ENCODE results near the gene LRRC72. TPM values are rescaled to one million over a fixed set of nuclear protein-coding genes. Genes with fewer than 3 reads are reported as not detected.

Gene LRRC72
- total RNA-seq, 1 experiment from 2014 or later: not detected

DNA sequence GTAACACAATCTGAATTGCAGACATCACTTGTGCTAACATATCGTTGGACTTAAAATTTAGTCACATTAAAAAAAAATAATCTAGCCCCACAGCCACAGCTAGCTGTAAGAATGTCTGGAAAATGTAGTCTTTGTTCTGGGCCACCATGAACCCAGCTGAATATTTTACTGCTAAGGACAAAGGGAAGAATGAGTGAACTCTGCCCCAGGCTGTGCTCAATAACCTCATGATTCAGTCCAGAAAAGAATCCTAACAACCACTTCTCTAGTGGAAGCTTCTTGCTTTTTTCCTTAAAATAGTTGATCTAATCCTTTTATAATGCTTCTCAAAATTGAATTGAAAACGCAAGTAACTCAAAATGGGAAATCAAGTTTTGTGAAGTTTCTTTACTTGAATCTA is 35.5 kb upstream of the LRRC72 start:
- Histone ChIP-seq H3K18ac (ENCODE audit: insufficient read length, low read depth, low read length) (no peak overlapping the region), H3K4me2 (ENCODE audit: insufficient read depth, insufficient read length, low read length) (no peak overlapping the region), H3K27ac (ENCODE audit: insufficient read length, low read depth, low read length) (no peak overlapping the region), H2AFZ (ENCODE audit: low read length) (no peak overlapping the region), H4K8ac (replicated peaks; ENCODE audit: insufficient read length, low read depth, low read length) (no peak overlapping the region), H3K79me1 (ENCODE audit: insufficient read depth, low read depth, low read length, poor library complexity, severe bottlenecking) (no peaks in the 10 kb centered on the region), H2BK15ac (ENCODE audit: low read depth, low read length) (no peak overlapping the region), H3K56ac (ENCODE audit: insufficient read length, low read depth, low read length) (no peak overlapping the region), H3K27me3 (ENCODE audit: insufficient read depth, low read length) (no peaks in the 10 kb centered on the region), H3K9me3 (ENCODE audit: control insufficient read depth, low read depth, low read length) (no peaks in the 10 kb centered on the region), H4K20me1 (ENCODE audit: control insufficient read depth, insufficient read depth, insufficient read length) (no peaks in the 10 kb centered on the region), H3K4ac (ENCODE audit: low read depth, low read length) (no peak overlapping the region), H3T11ph (ENCODE audit: low read length) (no peak overlapping the region), H2AK5ac (ENCODE audit: insufficient read length, low read length) (no peak overlapping the region), H4K5ac (ENCODE audit: insufficient read length, low read depth, low read length) (no peak overlapping the region), H2BK12ac (ENCODE audit: insufficient read length, low read depth, low read length) (no peak overlapping the region), H2BK5ac (ENCODE audit: insufficient read length, low read length) (no peak overlapping the region), H2BK120ac (ENCODE audit: low read depth, low read length, poor library complexity, severe bottlenecking) (no peak overlapping the region), H3K14ac (ENCODE audit: insufficient read depth, low read length) (no peak overlapping the region), H3K23ac (ENCODE audit: insufficient read length, low read depth, low read length) (no peak overlapping the region), H3K23me2 (ENCODE audit: insufficient read length, low read depth, low read length, poor library complexity, severe bottlenecking) (no peaks in the 10 kb centered on the region), H2BK20ac (ENCODE audit: low read depth, low read length, poor library complexity, severe bottlenecking) (no peak overlapping the region), H3K79me2 (ENCODE audit: insufficient read depth, low read length) (no peaks in the 10 kb centered on the region), H4K91ac (ENCODE audit: insufficient read length, low read depth, low read length) (no peak overlapping the region), H3K9ac (ENCODE audit: extremely low read depth, insufficient read length, low read length) (no peak overlapping the region), H3K4me1 (ENCODE audit: insufficient read depth, low read length) (no peaks in the 10 kb centered on the region)
- H3K9me3 Mint-ChIP-seq: no peaks in the 10 kb centered on the region
- no peaks in the 10 kb centered on the region for H3K36me3 Mint-ChIP-seq (ENCODE audit: insufficient read depth in 1 of 3, low read depth in 3 of 3)
- WGBS (ENCODE audit: extremely low coverage, insufficient read length, low lambda C conversion rate): no CpG with 5 or more reads among the region's 2 CpGs
- no peak overlapping the region for H3K27ac Mint-ChIP-seq
- H3K4me3 Mint-ChIP-seq: no peak overlapping the region
- DNase-seq: no peak
- H3K4me1 Mint-ChIP-seq: no peaks in the 10 kb centered on the region
- no peaks in the 10 kb centered on the region for H3K27me3 Mint-ChIP-seq (ENCODE audit: low read depth)
- TF ChIP-seq, protein P1, sequence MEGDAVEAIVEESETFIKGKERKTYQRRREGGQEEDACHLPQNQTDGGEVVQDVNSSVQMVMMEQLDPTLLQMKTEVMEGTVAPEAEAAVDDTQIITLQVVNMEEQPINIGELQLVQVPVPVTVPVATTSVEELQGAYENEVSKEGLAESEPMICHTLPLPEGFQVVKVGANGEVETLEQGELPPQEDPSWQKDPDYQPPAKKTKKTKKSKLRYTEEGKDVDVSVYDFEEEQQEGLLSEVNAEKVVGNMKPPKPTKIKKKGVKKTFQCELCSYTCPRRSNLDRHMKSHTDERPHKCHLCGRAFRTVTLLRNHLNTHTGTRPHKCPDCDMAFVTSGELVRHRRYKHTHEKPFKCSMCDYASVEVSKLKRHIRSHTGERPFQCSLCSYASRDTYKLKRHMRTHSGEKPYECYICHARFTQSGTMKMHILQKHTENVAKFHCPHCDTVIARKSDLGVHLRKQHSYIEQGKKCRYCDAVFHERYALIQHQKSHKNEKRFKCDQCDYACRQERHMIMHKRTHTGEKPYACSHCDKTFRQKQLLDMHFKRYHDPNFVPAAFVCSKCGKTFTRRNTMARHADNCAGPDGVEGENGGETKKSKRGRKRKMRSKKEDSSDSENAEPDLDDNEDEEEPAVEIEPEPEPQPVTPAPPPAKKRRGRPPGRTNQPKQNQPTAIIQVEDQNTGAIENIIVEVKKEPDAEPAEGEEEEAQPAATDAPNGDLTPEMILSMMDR (conservative IDR thresholded peaks at IDR 0.05): no peak
